Thymus (tissue), 11 donors: Measurements from ENCODE around the gene SIM1. TPM values are rescaled to one million over a fixed set of nuclear protein-coding genes. Genes with fewer than 3 reads are reported as not detected.

Experiments
- DNase-seq, 9 donors: peaks; one replicate each; pipeline ENCODE4 v3.0.0-alpha.2; 2013; ENCODE audit warnings: low spot score in 9 of 9, low read depth in 6 of 9, missing footprints in 1 of 9
- H3K27ac ChIP-seq, 2 donors: one replicate each; pipeline ENCODE4 v1.5.1; 2013; ENCODE audit warnings: control low read depth in 1 of 2, low read depth in 1 of 2, low read length in 1 of 2, mild to moderate bottlenecking in 1 of 2, moderate library complexity in 1 of 2
- H3K27me3 ChIP-seq, 2 donors: one replicate each; pipeline ENCODE4 v1.5.1; 2013; ENCODE audit warnings: low read length in 1 of 2; ENCODE audit not compliant: control insufficient read depth in 2 of 2, insufficient read depth in 1 of 2
- H3K36me3 ChIP-seq, 2 donors: one replicate each; pipeline ENCODE4 v1.5.1; 2013; ENCODE audit warnings: low read length in 1 of 2, mild to moderate bottlenecking in 1 of 2, moderate library complexity in 1 of 2; ENCODE audit not compliant: control insufficient read depth in 2 of 2, insufficient read depth in 2 of 2
- H3K4me1 ChIP-seq, 2 donors: one replicate each; pipeline ENCODE4 v1.5.1; 2013; ENCODE audit warnings: low read length in 2 of 2; ENCODE audit not compliant: control insufficient read depth in 2 of 2, insufficient read depth in 2 of 2
- H3K4me3 ChIP-seq, 2 donors: one replicate each; pipeline ENCODE4 v1.5.1; 2013; ENCODE audit warnings: low read length in 2 of 2, control low read depth in 1 of 2, mild to moderate bottlenecking in 1 of 2
- H3K9me3 ChIP-seq, 2 donors: one replicate each; pipeline ENCODE4 v1.5.1; 2013; ENCODE audit warnings: low read length in 1 of 2, mild to moderate bottlenecking in 1 of 2; ENCODE audit not compliant: control insufficient read depth in 2 of 2, insufficient read depth in 1 of 2
- WGBS: extraction: QIAGEN DNeasy Blood & Tissue Kit; methylation state at CpG from one replicate; pipeline ENCODE4 v1.1.7; 2013; 5-methylcytosine and 5-hydroxymethylcytosine counted together
- polyA plus RNA-seq: library from polyadenylated mRNA; stranded (reverse); fragments of 200-250 nt; gene quantifications from one replicate; pipeline ENCODE4 v1.2.3, GENCODE V29; 2013
- total RNA-seq: library from RNA; stranded (reverse); fragments of 120-200 nt; gene quantifications from one replicate; pipeline ENCODE4 v1.2.4, GENCODE V29; 2013
- donor health status: healthy.

SIM1 gene
- total and polyA plus RNA-seq, 2 donors, result 0.02 to 0.05 TPM

GRCh38 chr6:100433726-100434435, 30.8 kb downstream of the SIM1 start:
- no peaks in the 10 kb centered on the region for H3K27me3 ChIP-seq
- no peaks in the 10 kb centered on the region for H3K4me1 ChIP-seq
- no peak for DNase-seq
- no peak overlapping the region for H3K4me3 ChIP-seq
- no peak overlapping the region for H3K27ac ChIP-seq
- no peaks in the 10 kb centered on the region for H3K36me3 ChIP-seq
- 77% methylated on average over 5 of the region's 5 CpGs for WGBS
- H3K9me3 ChIP-seq, result no peaks in the 10 kb centered on the region

DNA sequence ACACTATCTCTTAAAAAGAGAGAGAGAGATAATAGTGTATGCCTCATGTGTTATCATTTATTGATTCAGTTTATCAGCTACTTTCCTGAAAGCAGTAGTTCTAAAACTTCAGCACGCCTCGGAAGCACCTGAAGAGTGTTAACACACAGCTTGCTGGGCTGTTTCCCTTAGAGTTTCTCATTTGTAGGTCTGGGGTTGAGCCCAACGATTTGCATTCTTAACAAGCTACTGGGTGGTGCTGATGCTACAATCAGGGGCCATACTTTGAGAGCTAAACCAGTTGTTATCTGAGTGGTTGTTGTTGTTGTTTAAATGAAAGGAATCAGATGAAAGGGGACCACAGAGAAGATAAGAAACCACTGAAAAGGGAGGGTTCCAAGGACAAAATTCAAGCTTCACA, 32.6 kb downstream of the SIM1 start:
- Histone ChIP-seq H3K4me1 (no peaks in the 10 kb centered on the region), H3K4me3 (no peak overlapping the region), H3K27me3 (peaks cover 0 to under 1% of the 10 kb centered on the region in 2 donors), H3K36me3 (no peaks in the 10 kb centered on the region), H3K27ac (no peak overlapping the region), H3K9me3 (no peaks in the 10 kb centered on the region)
- no peak for DNase-seq
- 80% methylated on average over 3 of the region's 3 CpGs for WGBS

DNA sequence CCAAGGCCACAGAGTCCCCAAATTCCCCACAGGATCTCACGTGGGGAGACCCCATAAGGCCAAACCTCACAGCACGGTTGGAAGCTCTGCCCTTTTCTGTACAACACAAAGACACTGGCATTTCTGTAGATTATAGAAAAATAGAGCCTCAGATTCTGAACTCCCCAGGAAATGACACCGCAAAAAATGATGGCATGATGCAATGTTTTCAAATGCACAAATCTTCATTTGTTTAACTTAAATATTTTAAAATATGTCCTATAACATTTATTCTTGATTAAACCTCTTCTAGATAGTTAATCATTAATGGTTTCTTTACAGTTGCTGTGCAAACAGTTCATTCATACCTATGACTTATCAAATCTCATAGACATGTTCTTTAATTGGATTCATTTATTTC, 33.8 kb downstream of the SIM1 start:
- Histone ChIP-seq H3K27me3 (peaks cover 0 to 2% of the 10 kb centered on the region in 2 donors), H3K27ac (no peak overlapping the region), H3K36me3 (no peaks in the 10 kb centered on the region), H3K4me1 (no peaks in the 10 kb centered on the region), H3K9me3 (no peaks in the 10 kb centered on the region), H3K4me3 (no peak overlapping the region)
- DNase-seq, result no peak
- 66% methylated on average over 3 of the region's 3 CpGs for WGBS

DNA sequence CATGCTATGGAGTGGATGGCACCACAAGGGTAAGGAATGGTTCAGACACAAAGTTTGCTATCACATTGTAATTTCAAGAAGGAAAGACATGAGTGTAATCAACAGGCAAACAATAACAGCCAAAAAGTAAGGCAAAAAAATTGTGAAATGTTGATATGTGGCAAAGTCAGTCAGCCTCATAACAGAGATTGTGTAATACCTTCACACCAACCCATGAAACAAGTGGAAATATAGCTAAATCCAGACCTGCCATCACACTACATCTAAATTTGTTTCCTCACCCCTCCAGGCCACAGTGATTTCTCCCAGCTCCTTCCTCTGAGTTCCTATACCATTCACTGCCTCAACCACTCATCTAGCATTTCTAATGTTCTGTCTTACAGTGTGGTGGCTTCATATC, 37.3 kb downstream of the SIM1 start:
- Histone ChIP-seq H3K9me3 (no peaks in the 10 kb centered on the region), H3K36me3 (no peaks in the 10 kb centered on the region), H3K4me3 (no peak overlapping the region), H3K27me3 (peaks cover 0 to 2% of the 10 kb centered on the region in 2 donors), H3K4me1 (no peaks in the 10 kb centered on the region), H3K27ac (no peak overlapping the region)
- DNase-seq, result no peak

DNA sequence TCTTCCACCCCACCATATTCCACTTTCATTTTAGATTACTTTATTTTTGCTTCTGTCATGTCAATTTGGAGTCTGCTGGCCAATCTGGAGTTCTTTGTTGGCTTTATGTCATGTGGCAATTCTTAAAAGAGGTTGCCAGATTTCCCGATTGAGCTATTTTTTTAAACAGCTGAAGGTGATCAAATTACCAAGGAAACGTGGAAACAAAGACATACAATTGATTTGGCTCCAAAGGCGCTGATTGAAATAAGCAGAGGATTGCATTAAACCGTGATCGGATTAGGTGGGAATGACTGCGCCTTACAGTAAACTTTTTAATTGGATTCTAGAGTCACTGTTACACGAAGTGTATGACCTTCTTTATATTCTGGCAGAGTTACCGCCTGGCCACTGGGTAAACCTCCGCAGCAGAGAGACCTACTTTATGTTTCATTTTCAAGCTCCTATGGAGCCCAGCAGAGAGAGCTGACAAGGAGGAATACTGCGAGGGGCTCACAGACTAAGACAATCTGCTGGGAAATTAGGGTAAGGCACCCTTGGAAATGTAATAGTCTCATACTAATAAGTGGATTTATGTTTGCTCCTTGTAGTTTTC, 37.9 kb downstream of the SIM1 start:
- H3K4me3 ChIP-seq, result no peak overlapping the region
- no peak overlapping the region for H3K27ac ChIP-seq
- H3K4me1 ChIP-seq, result no peaks in the 10 kb centered on the region
- no peaks in the 10 kb centered on the region for H3K9me3 ChIP-seq
- H3K27me3 ChIP-seq, result peaks cover 0 to 2% of the 10 kb centered on the region in 2 donors
- H3K36me3 ChIP-seq, result no peaks in the 10 kb centered on the region
- 88% methylated on average over 10 of the region's 10 CpGs for WGBS
- DNase-seq, result no peak

DNA sequence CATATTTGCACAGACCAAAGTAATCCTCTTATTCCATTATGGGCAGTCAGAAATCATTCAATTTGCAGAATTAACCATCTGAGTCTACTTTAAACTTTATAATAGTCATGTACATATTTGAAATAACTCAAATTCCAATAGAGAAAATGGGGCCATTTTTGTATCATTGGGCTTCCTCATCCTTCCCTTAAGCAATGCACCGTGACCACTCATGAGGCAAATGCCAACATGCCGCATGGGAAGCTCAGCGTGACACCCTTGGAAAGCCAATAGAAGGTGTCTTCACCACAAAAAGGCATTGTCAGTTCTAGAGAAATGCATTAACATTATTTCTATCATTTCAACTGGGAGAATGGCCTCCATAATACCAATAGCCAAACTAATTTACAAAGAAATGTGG, 38.5 kb downstream of the SIM1 start:
- no peak for DNase-seq
- no peaks in the 10 kb centered on the region for H3K4me1 ChIP-seq
- H3K36me3 ChIP-seq, result no peaks in the 10 kb centered on the region
- H3K27me3 ChIP-seq, result peaks cover 0 to 2% of the 10 kb centered on the region in 2 donors
- H3K4me3 ChIP-seq, result no peak overlapping the region
- no peak overlapping the region for H3K27ac ChIP-seq
- H3K9me3 ChIP-seq, result no peaks in the 10 kb centered on the region
- 96% methylated on average over 3 of the region's 3 CpGs for WGBS

DNA sequence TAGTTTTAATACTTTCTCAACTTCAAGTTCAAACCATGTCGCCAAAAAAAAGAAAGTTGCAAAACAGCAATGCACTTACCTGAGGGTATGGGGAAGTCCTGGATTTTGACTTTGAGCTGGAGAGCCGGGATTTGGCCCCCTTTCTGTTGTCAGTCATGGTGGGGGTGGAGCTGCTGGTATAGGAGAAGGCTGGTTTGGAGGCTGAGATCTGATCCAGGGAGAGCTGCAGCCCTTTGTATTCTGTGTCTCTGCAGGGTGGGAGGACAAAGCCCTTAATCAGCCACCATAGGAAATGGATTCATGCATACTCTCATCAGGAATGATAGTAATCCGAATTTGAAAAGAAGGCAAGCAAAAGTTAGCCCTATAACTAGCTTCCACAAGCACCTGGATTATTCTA, 44.0 kb downstream of the SIM1 start:
- WGBS, result 46% methylated on average over 3 of the region's 3 CpGs
- Histone ChIP-seq H3K27ac (no peak overlapping the region), H3K4me3 (no peak overlapping the region)

DNA sequence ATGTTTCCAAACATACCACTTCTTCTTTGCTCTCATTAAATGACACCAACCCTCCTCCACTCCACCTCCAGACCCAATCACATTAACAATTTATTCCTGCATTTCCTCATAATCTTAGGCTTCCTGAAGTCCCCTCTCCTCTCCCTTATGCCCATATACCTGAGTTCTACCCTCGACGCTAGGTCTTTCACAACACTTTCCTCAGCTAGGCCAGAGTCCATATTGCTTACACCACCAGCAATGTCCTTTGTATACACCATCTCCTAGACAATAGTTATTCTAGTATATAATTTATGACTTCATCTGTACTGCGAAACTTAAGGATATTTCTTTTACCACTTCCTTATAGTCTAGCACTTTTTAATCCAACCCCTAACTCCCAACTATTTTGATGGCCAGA, 47.7 kb downstream of the SIM1 start:
- Histone ChIP-seq H3K27me3 (no peaks in the 10 kb centered on the region), H3K4me1 (no peaks in the 10 kb centered on the region), H3K27ac (no peak overlapping the region), H3K9me3 (no peaks in the 10 kb centered on the region), H3K36me3 (no peaks in the 10 kb centered on the region), H3K4me3 (no peak overlapping the region)
- no peak for DNase-seq
- 90% methylated on average over 3 of the region's 3 CpGs for WGBS

More for the DNA sequence above, 44.0 kb downstream of the SIM1 start:
- no peak for DNase-seq
- Histone ChIP-seq H3K27me3 (no peaks in the 10 kb centered on the region), H3K4me1 (no peaks in the 10 kb centered on the region), H3K36me3 (no peaks in the 10 kb centered on the region), H3K9me3 (no peaks in the 10 kb centered on the region)

GRCh38 chr6:100415768-100416167, 49.0 kb downstream of the SIM1 start:
- Histone ChIP-seq H3K4me3 (no peak overlapping the region), H3K4me1 (no peaks in the 10 kb centered on the region), H3K9me3 (no peaks in the 10 kb centered on the region), H3K27ac (no peak overlapping the region), H3K36me3 (no peaks in the 10 kb centered on the region), H3K27me3 (no peaks in the 10 kb centered on the region)
- no peak for DNase-seq
